DMS153 treated with DMSO at 0.1 percent for 48 hours (cell line): ENCODE results near the gene NPAS1.
"Not testable (repeated sequence)": the region's sequence is repeated elsewhere in the genome, so short reads cannot be mapped to it uniquely, and the experiment has no call there.

ENCODE experiments used
- DNase-seq: peaks from one replicate; lab custom pipeline; 2025; ENCODE audit not compliant: unreplicated experiment; lab: John Stamatoyannopoulos, UW

The NPAS1 gene

DNA sequence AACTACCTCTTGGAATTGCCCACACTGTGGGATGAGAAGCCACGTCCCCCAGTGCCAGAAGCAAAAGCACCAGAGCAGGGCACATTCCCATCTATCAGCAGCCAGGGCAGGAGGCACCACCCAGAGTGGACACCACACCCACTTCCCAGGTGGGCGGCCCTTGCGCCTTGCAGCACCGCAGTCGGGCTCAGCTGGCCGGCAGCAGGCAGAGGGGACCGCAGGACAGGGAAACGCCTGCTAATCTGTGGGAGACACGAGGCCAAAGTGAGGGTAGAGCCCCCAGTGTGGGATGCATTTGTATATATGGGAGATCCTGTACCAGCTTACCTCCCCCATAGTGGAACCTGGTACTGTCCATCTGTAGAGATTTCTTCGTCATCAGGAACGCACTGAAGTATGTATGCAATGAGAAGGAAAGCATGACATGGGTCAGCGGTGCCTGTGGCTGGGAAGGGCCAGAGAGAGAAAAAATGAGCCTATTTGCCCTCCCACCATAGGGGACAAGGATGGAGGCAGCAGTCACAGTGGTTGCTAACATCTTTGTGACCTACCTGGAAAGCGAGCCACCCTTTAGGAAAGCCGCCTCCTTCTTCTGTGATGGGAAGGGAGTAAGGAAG lies 30.9 kb upstream of the NPAS1 start:
- DNase-seq: no peak

DNA sequence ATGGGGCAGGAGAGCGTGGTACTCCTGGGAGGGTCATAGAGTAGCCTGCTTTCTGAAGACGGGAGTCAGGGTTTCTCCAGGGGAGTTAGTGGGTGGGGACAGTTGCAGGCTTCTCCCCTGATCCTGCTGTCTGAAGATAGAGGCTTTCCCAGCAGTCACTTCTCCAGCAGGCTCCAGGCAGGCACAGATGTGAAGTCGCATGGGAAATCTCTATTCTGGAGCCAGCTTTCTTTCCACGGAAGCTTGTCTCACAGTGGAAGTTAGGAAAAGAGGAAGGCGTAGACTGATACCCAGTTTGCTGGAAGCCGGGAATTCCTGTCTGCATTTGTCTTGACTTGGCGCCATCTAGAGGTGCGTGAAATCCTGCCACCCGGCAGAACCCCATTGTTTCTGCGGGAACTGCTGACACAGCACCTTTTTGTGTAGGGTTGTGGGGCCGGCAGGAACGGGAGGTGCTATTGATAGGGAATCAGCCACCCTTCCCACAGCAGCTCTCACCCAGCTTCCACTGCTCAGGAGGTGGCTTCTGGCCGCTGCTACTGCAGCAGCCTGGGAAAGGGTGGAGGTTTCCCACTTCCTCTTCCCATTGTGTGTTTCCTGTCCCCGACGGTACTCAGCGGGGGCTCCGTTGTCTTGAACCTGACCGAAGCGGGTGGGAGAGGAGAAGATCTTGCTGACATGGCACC lies 28.5 kb upstream of the NPAS1 start:
- DNase-seq: peak; percentile 73

DNA sequence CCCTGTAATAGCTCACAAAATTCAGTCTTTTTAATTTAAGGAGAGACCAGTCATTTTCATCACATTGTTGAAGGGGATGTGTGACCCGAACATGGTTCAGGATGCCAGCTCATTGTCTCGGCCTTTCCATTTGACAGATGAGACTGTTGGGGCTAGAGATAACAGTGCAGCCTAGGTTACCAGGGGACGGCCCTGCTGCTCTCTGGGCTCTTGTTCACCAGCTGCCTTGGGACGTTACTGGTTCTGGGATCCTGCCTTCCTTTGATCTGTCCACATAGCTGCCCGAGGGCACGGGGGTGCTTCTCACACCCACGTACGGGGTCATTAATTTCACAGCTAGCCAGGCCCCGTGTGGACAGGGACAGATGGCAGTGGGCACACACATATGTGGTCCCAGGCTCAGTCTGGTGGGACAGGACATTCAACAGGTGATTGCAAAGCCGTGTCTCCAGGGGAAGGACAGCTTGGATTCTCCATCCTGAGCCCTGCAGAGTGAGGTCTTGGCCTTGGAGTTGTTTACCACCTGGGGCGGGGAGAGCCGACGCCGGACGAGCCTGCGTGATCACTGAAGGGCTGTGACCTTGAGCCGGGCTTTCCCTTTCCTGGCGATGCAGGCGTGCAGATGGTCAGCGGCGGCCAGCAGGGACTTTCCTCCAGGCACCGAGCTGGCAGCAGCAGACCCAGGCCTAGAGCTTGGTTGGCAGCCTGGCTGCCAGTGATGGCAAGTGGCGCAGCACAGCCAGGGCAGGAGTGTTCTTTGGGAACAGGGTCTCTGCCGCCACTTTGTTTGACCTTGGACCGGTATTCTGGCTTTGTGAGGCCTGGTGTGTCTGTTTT lies 26.7 kb upstream of the NPAS1 start:
- DNase-seq: no peak

DNA sequence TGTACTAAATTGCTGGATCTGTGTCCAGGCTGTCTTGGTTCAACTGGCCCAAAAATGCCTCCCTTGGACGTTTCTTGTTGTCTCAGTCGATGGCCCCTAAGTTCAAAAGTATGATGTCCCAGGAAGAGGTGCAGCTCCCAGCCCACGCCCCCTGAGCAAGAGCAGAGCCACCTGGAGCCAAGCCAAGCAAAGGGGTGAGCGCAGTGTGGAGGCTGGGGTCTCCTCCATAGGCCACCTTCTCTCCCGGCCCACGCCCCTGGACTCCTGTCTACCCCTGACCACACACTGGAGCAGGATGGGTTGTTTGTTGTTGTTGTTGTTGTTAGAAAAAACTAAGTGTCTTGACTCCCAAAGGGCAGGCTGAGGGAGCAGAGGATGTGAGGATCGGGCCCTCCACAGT lies 26.0 kb upstream of the NPAS1 start:
- no peak for DNase-seq

DNA sequence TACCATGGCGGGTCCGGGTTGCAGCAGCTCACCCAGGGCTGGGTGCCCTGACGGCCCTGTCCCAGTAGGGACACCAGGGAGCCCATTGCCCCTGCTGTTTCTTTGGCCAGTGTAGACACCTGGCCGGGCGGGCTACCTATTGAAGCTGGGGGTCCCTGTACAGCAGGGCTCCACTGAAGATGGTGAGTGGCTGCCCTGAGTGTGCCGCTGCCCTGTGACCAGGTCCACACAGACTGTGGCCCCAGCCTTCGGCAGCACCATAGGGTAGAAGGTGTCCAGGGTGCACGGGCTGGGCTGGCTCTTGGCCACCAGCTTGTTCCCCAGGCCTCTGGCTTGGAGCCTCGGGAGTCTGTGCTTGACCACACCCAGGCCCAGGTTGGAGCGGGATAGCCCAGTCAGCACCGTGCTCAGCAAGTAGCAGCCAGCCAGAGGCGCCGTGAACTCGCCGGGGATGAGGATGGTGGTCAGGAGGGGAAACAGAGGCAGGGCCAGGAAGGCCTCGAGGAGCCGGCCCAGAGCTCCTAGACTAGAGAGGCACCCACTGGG lies 25.4 kb upstream of the NPAS1 start:
- no peak for DNase-seq

DNA sequence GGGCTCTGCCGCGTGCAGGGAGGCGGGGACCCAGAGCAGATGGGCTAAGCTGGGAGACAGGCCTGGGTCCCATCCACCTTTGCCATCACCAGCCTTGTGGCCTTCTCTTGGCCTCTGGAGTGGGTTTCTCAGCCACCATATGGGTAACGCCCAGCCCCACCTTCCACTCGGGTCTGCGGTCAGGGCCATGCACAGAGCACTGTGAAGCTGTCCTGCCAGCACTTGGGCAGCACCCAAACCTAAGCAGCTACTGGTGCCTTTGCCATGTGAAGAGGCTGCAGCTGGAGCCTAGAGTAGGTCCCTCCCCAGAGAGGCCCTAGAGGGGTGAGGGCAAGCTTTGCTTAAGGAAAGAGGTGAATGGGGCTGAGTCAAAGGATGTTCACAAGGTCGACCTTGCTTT lies 24.1 kb upstream of the NPAS1 start:
- no peak for DNase-seq

DNA sequence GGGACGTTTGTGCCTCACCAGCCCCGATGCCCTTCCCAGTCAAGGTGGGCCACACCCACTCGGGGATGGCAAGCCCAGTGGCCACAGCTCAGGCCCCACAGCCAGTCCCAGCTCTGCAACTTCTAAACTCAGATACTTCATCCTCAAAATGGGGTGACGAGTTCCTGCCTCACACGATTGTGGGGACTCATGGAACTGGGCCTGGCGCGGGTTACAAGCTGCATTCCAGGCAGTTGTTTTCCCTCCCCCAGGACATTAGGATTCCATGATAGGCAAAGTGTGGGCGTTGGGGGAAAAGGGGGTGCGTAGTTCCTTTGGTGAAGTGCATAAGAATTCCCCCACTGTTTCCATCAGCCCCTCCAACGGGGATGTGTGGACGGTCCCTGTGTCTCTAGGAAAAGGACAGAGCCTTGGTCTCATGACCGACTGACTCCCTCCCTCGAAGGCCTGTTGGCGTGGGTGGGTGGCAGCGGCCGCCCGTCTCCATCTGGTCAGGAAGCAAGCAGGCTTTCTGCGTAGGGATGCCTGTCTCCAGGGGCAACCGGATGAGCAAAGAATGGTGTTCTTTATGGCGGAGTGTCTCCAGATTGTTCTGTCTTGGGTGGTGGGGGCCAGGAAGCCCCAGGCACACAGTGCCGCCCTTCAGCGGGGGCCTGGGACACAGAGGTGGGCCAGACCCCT lies 21.1 kb upstream of the NPAS1 start:
- DNase-seq: no peak

DNA sequence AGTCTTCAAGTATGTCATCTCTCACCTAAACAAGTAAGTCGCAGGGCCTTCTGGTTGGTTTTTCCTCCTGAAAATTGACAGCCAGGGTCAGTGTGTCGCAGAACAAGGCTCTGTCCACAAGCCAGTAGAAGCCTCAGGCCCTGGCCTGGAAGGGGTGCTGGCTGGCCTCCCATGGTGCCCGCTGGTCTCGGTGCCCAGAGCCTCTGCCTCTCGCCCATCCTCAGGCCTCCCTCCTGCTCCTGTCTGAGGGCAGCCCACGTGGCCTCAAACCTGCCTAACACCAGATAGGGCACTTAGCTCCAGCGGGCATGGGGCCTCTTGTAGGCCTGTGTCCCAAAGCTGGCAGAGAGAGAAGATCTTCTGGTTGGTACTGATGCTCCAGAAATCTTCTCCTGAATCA lies 20.3 kb upstream of the NPAS1 start:
- no peak for DNase-seq

DNA sequence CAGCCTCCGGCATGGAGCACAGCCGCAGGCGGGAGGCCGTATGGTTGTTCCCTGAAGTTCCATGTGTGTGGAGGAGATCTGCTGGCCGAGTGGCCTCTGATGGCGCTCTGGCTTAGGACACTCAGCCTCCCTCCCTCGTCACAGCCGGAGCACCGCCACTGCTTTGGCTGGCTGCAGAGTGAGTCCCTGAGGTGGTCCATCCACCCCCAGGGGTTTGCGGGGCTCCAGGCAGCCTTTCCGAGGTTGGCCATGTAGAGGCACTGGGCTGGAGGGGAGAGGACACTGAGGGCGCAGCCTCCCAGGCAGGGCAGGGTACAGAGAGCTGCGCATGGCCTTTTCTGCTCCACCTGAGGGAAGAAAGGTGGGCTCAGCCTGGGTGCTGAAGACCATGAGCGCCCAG lies 19.8 kb upstream of the NPAS1 start:
- DNase-seq: no peak

DNA sequence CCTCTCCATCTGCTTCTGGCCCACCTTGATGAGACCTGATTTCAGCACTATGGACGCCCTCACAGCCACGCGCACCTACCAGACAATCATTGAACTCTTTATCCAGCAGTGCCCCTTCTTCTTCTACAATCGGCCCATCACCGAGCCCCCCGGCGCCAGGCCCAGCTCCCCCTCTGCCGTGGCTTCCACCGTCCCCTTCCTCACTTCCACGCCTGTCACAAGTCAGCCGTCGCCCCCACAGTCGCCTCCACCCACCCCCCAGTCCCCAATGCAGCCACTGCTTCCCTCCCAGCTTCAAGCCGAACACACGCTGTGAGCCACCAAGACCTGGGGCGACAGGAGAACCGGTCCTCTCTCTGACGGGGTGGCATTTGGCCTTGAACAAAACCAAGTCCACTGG lies 19.3 kb upstream of the NPAS1 start:
- no peak for DNase-seq

DNA sequence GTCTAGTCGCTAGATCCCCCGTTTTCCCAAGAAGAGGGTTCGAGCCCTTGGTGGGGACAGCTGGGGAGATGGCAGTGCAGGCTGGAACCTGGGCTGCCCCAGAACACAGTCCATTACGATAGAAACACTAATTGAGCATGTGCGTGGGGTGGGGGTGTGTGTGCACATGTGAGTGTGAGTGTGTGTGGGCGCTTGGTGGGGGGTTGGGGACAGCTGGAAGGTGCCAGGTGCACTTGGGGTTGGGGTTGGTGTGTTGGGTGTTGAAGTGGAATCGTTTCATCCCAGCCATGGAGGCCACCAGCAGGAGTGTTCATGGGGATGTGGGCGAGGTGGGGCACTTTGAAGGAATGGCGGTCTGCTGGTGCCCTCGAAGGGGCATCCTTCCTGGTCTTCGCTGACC lies 18.1 kb upstream of the NPAS1 start:
- no peak for DNase-seq

DNA sequence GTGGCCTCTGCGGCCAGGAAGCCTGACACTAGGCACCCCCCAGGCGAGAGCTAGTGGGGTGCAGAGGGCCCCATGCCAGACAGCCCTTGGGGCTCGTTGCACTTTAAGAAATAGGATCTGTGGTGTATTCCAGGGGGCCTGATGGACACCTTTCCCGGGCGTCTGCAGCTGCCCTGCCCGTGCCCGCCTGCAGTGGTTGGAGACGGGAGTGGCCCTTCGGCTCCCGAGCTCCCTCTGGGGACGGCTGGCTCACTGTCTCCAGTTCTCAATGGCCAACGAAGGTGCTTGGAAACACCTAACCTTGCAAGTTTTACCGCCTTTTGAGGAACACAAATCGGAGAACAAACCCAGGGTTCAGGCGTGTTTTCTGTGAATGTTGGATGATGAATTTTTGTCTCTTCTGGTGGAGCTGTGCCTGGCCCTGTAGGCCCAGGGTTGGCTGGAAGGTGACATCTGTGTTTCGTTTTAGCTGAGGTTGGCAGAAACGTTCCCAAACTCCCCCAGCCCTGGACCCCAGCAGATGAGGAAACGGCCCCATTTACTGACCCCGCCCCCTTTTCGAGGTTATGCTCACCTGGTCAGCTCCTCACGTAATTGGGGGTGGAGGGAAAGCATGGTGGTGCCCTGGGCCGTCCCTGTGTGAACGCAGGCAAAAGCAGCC lies 17.4 kb upstream of the NPAS1 start:
- DNase-seq: no peak

DNA sequence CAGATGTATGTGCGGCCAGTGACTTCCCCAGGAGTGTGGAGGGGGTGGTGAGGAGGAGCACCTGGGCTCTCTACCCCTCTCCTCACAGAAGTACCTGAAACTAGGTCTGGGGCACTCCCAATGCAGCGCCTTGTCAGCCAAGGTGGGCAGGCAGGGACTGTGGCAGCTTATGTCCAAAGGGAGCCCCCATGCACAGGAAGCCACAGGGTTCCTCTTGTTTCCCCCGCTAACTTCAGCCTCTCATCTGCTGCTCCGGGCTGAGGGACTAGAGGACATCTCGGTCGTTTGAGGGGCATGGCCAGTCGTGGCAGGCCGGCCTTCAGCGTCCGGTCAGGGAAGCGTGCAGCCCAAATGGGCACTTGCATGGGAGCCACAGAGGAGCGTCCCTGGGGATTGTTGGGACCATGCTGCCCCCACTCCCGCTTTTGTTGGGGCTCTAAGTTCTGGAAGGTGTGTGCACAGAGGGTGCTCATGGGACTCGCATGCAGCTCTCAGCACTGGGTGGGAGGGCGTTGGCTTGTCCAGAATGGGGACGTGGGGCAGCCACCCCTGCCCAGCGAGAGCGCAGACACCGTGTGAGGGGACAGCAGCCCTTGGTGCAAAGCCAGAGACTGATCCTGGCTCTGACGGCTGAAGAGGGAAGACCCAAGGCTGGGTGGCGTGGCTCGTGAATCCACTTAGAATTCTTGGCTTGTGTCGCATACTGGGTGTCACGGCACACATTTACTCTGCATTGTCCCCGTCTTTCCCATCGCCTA lies 16.6 kb upstream of the NPAS1 start:
- no peak for DNase-seq

DNA sequence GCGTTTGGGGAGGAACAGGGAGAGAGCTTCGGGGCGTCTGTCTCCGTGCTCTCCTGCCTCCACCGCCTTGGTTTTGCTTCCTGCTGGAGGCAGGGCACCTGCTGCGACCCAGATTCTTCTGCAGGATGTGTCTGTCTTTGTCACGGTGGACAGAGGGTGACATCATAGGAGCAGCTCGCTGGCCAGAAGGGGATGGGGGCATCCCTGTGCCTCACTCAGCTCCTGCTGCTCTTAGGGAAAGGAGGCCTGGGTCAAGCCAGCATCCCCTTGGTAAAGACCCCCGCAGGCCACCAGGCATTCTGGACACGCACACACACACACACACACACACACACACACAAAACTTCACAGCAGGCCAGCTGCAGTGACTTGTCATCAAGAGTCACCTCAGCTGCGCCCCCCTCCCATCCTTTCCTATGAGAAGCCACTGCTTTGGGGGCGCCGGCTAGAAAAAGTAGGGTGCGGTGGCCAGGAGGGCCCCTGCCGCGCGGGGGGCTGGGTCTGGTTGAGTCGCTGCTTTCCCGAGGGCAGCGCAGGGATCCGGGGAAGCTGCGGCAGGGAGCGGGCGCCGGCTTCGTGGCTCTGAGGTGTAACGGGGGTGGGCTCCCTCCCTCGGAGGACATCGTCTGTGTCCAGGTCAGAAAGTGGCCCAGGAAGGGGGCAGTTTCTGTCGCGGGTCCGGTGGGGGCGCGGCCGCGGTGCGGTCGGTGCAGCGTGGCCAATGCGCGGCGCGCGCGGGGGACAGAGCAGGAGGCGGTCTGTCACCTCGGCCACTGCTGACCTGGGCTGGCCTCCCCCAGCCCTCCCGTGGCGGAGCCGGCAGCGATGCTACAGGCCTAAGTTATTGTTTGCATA lies 15.8 kb upstream of the NPAS1 start:
- no peak for DNase-seq

DNA sequence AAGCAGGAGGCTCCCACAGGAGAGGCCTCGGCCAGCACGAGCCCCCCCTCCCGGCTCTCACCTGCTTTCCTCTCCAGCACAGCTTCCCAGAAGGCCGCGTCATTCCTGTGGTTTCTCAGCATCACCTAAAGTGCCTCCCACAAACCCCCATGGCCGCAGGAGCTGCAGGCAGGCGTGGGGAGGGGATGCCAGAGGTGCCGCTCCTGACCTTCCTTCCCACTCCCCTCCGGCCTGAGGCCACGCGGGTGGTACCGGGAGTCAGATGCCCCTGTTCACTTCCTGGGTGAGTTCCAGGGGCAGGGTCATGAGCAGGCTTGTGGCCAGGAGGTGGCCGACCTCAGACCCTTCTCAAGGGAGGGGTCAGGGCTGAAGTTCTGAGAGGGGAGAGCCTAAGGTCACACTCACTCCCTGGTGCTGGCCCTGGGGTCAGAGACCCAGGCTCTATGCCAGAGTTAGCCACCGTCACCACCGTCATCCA lies 14.4 kb upstream of the NPAS1 start:
- no peak for DNase-seq

DNA sequence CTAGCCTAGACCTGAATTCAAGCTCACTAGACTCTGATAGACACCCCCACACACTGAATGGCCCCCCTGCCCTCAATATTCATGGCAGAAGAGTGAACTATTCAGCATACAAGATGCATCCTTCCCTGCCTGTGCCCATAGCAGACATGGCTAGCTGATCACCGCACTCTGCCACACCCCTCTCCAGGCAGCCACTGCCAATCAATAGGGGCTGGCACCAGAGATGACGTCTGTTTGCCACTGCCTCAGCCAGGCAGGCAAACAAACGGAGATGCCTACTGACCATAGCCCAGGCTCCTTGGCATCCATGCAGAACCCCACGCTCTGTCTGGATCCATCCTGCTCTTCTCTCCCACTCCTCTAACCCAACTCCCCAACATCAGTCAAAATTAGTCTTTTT lies 13.8 kb upstream of the NPAS1 start:
- DNase-seq: no peak

DNA sequence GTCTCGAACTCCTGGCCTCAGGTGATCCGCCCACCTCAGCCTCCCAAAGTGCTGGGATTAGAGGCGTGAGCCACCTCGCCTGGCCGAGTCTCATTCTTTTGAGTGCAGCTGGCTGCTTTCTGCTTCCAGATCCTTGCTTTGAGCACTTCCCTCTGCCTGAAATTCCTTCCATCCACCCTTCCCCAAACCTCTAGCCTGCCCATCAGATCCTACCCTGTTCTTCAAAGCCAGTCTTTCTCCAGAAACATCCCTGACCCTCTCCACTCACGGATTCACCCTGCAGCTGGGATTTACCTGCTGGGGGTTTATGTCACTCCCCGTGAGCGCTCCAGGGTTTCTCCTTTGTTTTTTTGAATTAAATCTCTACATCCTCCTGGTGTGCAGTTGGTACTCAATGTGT lies 13.1 kb upstream of the NPAS1 start:
- no peak for DNase-seq

DNA sequence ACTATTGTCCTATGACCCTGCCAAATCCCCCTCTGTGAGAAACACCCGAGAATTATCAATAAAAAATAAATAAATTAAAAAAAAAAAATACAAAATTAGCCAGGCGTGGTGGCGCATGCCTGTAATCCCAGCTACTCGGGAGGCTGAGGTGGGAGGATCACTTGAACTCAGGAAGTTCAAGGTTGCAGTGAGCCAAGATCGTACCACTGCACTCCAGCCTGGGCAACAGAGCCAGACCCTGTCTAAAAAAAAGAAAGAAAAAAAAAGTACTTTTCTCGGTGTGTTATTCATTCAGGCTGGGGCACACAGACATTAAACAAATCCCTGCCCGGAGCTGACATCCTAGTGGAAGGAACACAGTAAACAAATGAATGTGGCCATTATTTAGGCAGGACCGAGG lies 9.1 kb upstream of the NPAS1 start:
- DNase-seq: not testable (repeated sequence)

DNA sequence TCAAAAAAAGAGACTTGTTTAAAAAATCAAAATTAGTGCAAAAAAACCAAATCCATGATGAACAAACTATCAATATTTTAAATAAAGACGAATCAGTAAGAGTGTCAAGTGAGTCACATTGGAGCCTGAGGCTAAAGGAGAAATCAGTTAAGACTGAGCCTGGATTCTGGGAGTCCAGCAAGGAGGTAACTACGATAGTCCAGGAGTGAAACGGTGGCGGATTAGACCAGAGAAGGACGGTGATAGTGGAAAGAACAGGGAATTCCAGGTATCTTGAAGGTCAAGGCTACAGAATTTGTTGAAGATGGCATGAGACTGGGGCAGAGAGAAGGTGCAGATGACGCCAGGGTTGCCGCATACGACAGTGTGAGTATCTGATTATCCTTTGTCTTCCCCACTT lies 7.0 kb upstream of the NPAS1 start:
- no peak for DNase-seq
